Epidermal melanocyte (primary cell): Measurements from ENCODE around the gene OR6Q1.

Source experiments
- DNase-seq: peaks from one replicate; pipeline ENCODE4 v3.0.0; 2011; ENCODE audit warnings: low spot score; ENCODE audit not compliant: insufficient read length

Gene OR6Q1

DNA sequence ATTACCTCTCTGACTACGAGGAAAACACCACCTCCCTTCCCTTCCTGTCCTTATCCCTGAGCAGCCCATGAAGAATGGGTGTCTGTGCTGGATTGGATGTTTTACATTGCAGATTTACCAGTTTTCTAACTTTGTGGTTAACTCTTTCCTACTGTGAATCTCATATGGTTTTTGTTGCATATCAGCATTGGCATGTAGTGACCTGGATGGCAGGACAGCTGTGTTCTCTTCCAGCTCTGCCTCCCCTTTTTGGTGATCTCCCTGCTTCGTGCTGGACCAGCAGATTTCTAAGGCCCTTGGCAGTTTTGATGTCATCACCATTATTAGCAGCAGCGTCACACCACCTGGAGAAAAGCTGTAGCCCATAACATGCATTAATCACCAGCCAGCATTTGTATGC, 26.7 kb downstream of the OR6Q1 start:
- no peak for DNase-seq

DNA sequence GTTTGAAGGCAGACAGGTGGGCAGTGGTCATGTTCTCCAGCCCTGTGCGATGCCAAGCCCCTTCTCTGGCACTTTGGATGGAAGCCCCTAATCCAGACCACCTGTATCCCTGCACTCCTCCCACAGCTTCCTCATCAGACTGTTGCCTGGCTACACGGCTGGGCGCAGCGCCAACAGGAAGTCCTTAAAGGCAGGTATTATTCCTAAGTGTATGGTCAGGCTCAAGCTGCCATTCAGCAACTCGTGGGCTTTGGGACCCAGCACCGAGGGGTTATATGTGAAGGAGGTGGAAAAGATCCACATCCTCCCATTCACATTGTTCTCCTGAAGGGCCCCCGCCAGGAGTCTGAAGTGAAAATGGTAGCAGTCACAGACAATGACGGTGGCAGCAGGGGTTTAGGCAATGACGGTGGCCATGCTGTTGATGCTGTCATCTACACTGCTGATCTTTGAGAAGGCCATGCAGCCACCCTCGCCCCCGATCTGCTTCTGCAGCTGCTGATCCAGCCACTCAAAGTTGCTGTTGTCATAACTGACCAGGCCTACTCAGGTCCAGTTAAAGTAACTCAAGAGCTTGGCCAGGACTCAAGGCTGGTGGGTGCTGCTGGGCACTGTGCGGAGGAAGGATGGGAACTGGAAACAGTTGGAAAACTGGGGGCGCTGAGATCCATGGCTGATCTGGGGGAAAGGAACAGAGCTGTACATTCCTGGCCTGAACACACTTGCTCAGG, 27.7 kb downstream of the OR6Q1 start:
- no peak for DNase-seq

DNA sequence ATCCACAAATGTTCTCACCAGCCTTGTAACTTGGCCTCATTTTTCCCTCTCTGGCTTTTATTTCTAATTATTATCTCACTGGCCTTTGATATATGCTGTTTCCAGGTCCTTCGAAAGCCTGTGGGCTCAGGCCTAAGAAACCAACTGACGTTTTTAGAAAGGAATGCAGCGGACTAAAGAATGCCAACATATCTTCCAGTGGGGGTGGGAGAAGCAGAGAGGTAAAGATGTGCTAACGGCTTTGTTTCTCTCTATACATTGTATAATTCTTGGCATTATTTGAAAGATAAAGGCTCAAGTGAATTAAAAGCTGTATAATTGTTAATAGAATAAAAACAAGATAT, 28.2 kb downstream of the OR6Q1 start:
- DNase-seq: no peak

DNA sequence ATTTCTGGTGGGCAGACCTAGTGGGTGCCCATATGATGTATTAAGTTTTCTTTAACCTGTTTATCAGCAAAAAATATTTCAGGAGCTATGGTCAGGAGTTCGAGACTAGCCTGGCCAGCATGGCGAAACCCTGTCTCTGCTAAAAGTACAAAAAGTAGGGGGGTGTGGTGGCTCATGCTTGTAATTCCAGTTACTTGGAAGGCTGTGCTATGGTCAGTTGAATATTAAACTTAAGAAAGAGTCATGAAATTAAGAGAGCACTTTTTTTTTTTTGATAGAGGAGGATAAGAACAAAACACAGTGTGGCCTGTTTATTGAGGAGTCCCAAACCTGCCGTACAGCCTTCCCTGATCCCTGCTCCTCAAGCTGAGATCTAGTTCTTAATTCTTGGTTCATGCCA, 29.8 kb downstream of the OR6Q1 start:
- no peak for DNase-seq

DNA sequence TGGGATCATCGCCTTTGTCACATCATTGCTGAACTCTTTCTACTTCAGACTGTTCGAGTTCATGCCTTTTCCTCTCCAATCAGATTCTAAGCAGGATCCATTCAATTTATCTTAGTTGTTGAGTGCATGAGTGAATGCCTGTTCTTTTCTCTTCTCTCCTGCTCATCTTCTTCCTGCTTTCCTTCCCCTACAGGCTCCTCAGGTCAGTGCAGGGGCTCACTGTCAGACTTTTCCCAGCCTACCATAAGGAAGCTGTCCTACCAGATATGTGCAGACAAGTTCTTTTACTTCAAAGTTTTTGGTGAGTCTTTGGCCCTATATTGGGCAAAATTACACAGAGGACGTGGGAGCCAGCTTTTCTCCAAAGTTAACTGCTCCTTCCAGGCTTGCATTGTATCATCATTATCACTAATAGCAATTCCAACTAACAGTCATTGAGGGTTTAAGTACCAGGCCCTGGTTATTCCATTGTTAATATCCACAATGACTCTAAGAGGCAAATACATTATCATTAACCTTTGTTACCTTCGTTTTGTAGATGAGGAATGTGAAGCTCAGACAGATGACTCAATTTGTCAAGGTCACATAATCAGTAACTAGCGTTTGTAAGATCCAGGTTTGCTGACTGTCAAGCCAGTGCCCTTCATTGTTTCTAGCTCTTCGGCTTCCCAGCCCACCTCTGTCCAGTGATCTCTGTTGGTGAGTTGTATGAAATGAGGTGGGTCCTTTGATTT, 30.4 kb downstream of the OR6Q1 start:
- no peak for DNase-seq

DNA sequence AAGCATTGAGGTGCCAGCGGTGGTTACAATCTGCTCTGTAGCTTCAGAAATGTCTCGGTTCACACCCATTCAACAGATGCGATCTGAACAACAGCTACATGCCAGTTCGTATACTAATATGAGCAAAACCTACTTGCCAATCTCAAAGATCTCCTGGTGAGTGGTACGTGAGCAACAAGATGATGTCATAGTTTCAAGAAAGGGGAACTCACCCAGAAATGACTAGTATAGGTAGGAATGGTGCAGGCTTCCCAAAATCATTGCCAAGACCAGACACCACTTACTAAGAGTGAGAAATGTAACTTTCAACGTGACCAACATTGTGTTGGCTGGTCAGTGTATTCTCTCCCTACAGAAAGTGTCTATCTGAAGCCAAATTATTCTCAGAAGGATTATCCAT, 31.1 kb downstream of the OR6Q1 start:
- no peak for DNase-seq

DNA sequence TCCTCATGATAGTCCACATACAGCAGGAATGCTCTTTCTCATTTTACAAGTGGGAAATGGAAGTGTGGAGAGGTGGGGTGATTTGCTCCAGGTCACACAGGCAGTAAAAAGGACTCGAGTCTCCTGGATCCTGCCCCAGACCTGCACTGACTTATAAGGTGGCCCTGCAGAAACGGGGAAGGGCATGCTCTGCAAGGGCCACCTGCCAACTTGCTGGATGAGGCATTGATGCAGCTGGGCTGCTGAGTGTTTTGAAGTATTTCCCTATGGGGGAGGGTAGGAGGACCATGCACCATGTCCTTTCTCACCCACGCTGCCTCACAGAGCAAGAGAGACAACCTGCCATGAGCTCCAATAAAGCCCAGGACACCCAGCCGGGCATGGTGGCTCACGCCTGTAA, 36.9 kb downstream of the OR6Q1 start:
- DNase-seq: no peak

DNA sequence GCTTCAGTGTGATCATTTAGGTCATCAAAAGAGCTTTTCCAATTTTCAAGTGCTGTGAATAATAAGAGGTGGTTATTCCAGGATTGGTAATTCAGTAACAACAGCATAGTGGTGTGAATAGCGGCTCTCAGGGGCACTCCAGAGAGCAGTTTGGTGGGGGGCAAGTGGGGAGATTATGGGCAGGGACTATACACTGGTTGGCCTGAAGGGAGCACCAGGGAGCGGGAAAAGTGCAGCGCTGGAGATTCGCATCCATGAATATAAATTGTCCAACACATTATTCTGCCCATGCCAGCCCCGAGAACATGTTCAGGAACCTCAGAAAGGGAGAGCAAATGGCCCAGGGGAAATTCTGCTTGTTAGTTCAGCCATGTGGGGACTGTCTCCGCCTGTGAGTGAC, 37.9 kb downstream of the OR6Q1 start:
- DNase-seq: no peak

DNA sequence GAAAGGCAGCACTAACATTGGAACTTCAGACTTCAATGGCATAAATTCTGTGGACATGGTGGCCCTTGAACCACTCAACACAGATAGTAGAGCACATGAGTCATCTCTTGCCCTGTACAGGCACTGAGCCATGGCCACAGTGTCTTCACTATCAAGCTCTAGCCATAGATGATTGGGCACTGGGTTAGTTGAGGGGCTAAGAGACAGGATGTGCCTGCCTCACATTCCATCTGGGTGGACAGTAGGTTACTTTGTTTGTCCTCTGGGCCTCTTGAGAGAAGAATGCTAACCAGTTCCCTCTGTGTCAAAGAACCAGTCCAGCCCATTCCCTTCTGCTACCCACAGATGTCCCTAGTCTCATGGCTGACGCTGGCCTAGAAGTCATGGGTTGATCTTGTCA, 39.8 kb downstream of the OR6Q1 start:
- DNase-seq: no peak

DNA sequence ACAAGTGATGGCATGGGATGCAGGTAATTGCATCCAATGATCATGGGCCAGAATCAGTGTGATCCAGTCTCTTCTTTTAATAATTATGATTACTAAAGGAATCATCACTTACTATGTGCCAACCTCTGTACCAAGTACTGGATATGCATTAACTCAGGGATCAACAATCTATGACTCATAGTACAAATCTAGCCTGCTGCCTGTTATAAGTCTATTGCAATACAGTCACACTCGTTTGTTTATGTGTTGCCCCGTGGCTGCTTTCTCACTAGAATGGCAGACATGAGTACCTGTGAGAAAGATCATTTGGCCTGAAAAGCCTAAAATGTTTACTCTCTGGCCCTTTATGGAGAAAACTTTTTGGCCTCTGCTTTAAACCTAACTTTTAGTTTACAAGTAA, 45.0 kb downstream of the OR6Q1 start:
- no peak for DNase-seq
